Heart right ventricle (tissue), 16 donors: ENCODE data around the gene XG. TPM values are rescaled to one million over a fixed set of nuclear protein-coding genes. Genes with fewer than 3 reads are reported as not detected.
"Not testable (repeated sequence)": the region's sequence is repeated elsewhere in the genome, so short reads cannot be mapped to it uniquely, and the experiment has no call there.

Experiments
- ATAC-seq, 8 donors: fragments of 200-7000 bp; cut with Tn5 transposase; one replicate each; pipeline ENCODE4 v1.9.1; 2020; ENCODE audit warnings: mild to moderate bottlenecking in 8 of 8, moderate library complexity in 8 of 8, moderate number of reproducible peaks in 1 of 8
- DNase-seq, 2 donors: peaks; one replicate each; pipeline ENCODE4 v3.0.0-alpha.2; 2020
- H3K27ac ChIP-seq, 10 donors: fragments of 200-600 bp; sonication (generic) in 2 of 10; one replicate each; pipeline versions ENCODE4 v1.5.0 to v1.8.0; 2020 to 2022; ENCODE audit warnings: mild to moderate bottlenecking in 3 of 10
- H3K27me3 ChIP-seq, 7 donors: fragments of 200-600 bp; one replicate each; pipeline ENCODE4 v1.8.0; 2021 to 2022; ENCODE audit warnings: mild to moderate bottlenecking in 2 of 7
- H3K36me3 ChIP-seq, 9 donors: fragments of 200-600 bp; sonication (generic) in 1 of 9; one replicate each; pipeline versions ENCODE4 v1.5.0 to v1.8.0; 2020 to 2022; ENCODE audit warnings: mild to moderate bottlenecking in 2 of 9
- H3K4me1 ChIP-seq, 9 donors: fragments of 200-600 bp; sonication (generic) in 1 of 9; one replicate each; pipeline versions ENCODE4 v1.5.0 to v1.8.0; 2020 to 2022; ENCODE audit warnings: mild to moderate bottlenecking in 4 of 9
- H3K4me3 ChIP-seq, 10 donors: fragments of 200-600 bp; sonication (generic) in 2 of 10; one replicate each; pipeline versions ENCODE4 v1.5.0 to v1.8.0; 2020 to 2022; ENCODE audit warnings: mild to moderate bottlenecking in 7 of 10, moderate library complexity in 2 of 10
- H3K9me3 ChIP-seq, 11 donors: fragments of 200-600 bp in 10 of 11; sonication (generic) in 2 of 11; one replicate each; pipeline versions ENCODE4 v1.5.0 to v1.8.0; 2013 to 2022; ENCODE audit warnings: mild to moderate bottlenecking in 2 of 11, control low read depth in 1 of 11, moderate library complexity in 1 of 11
- CTCF ChIP-seq, 9 donors: fragments of 200-600 bp; sonication (generic) in 2 of 9; IDR thresholded peaks; one replicate each; pipeline versions ENCODE4 v1.5.0 to v1.8.0; 2021 to 2022; ENCODE audit warnings: antibody characterized with exemption in 9 of 9, mild to moderate bottlenecking in 5 of 9, moderate library complexity in 1 of 9
- WGBS, 2 donors: extraction: QIAGEN DNeasy Blood & Tissue Kit; methylation state at CpG; one replicate each; pipeline ENCODE4 v1.1.7; 2013; ENCODE audit warnings: inconsistent platforms in 1 of 2; 5-methylcytosine and 5-hydroxymethylcytosine counted together
- intact Hi-C, 10 donors: fragments of 100-400 bp; cut with DNase I; formaldehyde crosslinking; loops; one replicate each; pipeline versions ENCODE4 v1.11.1 to v1.14.2; 2022
- polyA plus RNA-seq, 2 donors: library from polyadenylated mRNA; stranded (reverse); fragments of 200-250 nt; gene quantifications; one replicate each; pipeline ENCODE4 v1.2.3, GENCODE V29; 2013
- total RNA-seq, 10 donors: library from RNA; stranded (reverse); fragmentation: NEBNext Ultra II Directional in 3 of 10; extraction: Animal tissue kit (Norgen Biotek cat#: 25700) in 3 of 10; gene quantifications; one replicate each; pipeline versions ENCODE4 v1.2.1 to v1.2.4, GENCODE V29; 2021 to 2023
- donor health status: Arrhythmogenic right ventricular cardiomyopathy.
- donor health status: ischemic (EF 13 %, LVEDD 7.1; RV severe dilation, severe dysfunction).
- donor health status: healthy with polysubstance abuse.
- donor health status: DM: no; HTN: yes; CAD: no.
- donor health status: DM: no; HTN: no; CAD: no.
- donor health status: ischemic (EF 25% LVEDD 6.9; RV normal size, moderate dysfunction).
- donor health status: ischemic (EF 25% LVEDD 5.7; RV mildly dilated, moderate dysfunction).
- donor health status: healthy.
- donor health status: DM: yes; HTN: yes; CAD: no.
- donor health status: Ischemic cardiomyopathy.
- donor health status: ischemic (EF 35%, LVEDD 5.7; RV mildly dilated, moderate dysfunction).
- donor health status: nonischemic (EF 11% LVEDD 7.7; RV severe dilation, severe dysfunction).
- donor health status: DM: yes; HTN: yes; CAD: no.
- donor health status: PGD.
- donor health status: ischemic (EF 29% LVEDD 5.4; RV normal size, mild dysfunction).
- donor health status: nonischemic (EF 23%, LVEDD 6.1; RV moderate dilation, normal function).

XG gene
- total and polyA plus RNA-seq, 12 donors, result 0.16 to 1.5 (median 0.29) TPM; not detected in 2

- peak; percentile 24 to 46 for DNase-seq
- H3K4me3 ChIP-seq, result no peak overlapping the region
- WGBS, 2 donors, result 73 to 75% methylated on average over 20 of the region's 20 CpGs
- intact Hi-C loops, result no loop called here
- H3K27me3 ChIP-seq, result no peaks in the 10 kb centered on the region
- H3K36me3 ChIP-seq, result peaks cover 0 to 100% (median 85%) of the 10 kb centered on the region in 9 donors
- peak overlapping the region in 1 of 10 donors; percentile 3 for H3K27ac ChIP-seq
- ATAC-seq, result peak; percentile 47 to 94 (median 82)
- peaks cover 0 to 8% (median 0%) of the 10 kb centered on the region in 9 donors for H3K4me1 ChIP-seq
- no peak for TF ChIP-seq CTCF (IDR thresholded peaks at IDR 0.05)
- H3K9me3 ChIP-seq, result no peaks in the 10 kb centered on the region
These were observed 28.5 kb upstream of the XG start for GRCh38 chrX:2723286-2723879.

DNA sequence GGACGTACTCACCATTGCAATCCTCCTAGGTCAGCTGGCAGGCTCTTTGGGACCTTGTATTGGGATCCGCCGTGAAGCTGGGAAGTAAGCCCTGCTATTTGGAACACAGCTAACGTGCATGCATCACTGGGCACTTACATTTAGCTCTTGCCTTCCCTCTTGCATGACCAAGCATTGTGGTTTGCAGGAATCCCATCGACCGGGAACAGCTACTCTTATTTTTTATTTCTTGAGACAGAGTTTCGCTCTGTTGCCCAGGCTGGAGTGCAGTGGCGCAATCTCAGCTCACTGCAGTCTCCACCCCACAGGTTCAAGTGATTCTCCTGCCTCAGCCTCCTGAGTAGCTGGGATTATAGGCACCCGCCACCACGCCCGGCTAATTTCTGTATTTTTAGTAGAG, 24.6 kb upstream of the XG start:
- H3K27me3 ChIP-seq, H3K4me1 ChIP-seq, intact Hi-C loops, H3K9me3 ChIP-seq, DNase-seq, H3K4me3 ChIP-seq, ATAC-seq, H3K27ac ChIP-seq: not testable (repeated sequence)
- peaks cover 5 to 100% (median 78%) of the 10 kb centered on the region in 9 donors for H3K36me3 ChIP-seq
- WGBS, 2 donors, result 92 to 95% methylated on average over 11 of the region's 11 CpGs

GRCh38 chrX:2732076-2732475, 19.8 kb upstream of the XG start:
- Histone ChIP-seq H3K4me3 (no peak overlapping the region), H3K27me3 (no peaks in the 10 kb centered on the region), H3K27ac (no peak overlapping the region), H3K9me3 (no peaks in the 10 kb centered on the region), H3K36me3 (peaks cover 2 to 99% (median 54%) of the 10 kb centered on the region in 9 donors), H3K4me1 (no peaks in the 10 kb centered on the region)
- intact Hi-C loops, result no loop called here
- peak in 1 of 8 donors; percentile 22 for ATAC-seq
- WGBS, 2 donors, result 84 to 89% methylated on average over 9 of the region's 9 CpGs
- no peak for TF ChIP-seq CTCF (IDR thresholded peaks at IDR 0.05)
- DNase-seq, result no peak

DNA sequence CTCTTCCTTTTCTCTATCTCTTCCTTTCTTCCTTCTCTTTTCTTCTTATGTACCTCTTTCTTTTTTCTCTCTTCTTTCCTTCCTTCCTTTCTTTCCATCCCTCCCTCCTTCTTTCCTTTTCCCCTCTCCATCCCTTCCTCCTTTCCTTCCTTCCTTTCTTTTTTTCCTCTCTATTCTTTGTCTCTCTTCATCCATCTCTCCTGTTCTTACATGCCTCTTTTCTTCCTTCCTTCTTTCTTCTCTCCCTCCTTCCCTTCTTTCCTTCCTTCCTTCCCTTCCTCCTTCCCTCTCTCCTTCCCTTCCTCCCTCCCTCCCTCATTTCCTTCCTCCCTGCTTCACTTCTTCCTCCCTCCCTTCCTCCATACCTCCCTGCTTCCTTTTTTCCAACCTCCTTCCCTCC, 19.2 kb upstream of the XG start:
- intact Hi-C loops, result no loop called here
- H3K36me3 ChIP-seq, result peaks cover 0 to 99% (median 49%) of the 10 kb centered on the region in 9 donors
- H3K4me1 ChIP-seq, result no peaks in the 10 kb centered on the region
- TF ChIP-seq CTCF (IDR thresholded peaks at IDR 0.05), result no peak
- ATAC-seq, result no peak
- no peaks in the 10 kb centered on the region for H3K9me3 ChIP-seq
- no peak overlapping the region for H3K4me3 ChIP-seq
- H3K27me3 ChIP-seq, result no peaks in the 10 kb centered on the region
- no peak for DNase-seq
- H3K27ac ChIP-seq, result no peak overlapping the region

DNA sequence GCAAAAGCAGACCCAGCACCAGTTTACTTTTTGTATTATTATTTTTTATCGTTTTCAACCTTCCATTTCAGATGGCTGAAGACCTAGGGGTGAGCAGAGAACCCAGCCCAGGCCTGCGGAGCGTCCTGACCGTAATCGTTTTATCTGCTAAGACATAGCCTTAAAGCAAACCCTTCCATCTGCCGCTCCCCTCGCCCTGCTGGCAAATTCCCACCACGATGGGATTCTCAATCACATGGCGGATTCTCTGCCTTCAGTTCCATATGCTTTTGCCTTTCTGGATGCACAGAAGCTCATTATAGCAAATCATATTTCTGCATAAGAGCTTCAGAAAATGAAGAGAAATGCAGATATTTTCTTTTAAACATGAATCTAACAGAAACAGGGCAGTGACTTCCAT, 18.6 kb upstream of the XG start:
- no peaks in the 10 kb centered on the region for H3K27me3 ChIP-seq
- no peak for TF ChIP-seq CTCF (IDR thresholded peaks at IDR 0.05)
- H3K27ac ChIP-seq, result no peak overlapping the region
- H3K4me1 ChIP-seq, result no peaks in the 10 kb centered on the region
- H3K4me3 ChIP-seq, result no peak overlapping the region
- no peaks in the 10 kb centered on the region for H3K9me3 ChIP-seq
- ATAC-seq, result no peak
- 91 to 92% methylated on average over 9 of the region's 9 CpGs for whole genome bisulfite sequencing, 2 donors
- intact Hi-C loops, result no loop called here
- peaks cover 0 to 99% (median 45%) of the 10 kb centered on the region in 9 donors for H3K36me3 ChIP-seq
- DNase-seq, result no peak
